A549 (cell line): Measurements from ENCODE around the gene PPP1R3E. TPM values are rescaled to one million over a fixed set of nuclear protein-coding genes. Genes with fewer than 3 reads are reported as not detected.

ENCODE experiments used
- ATAC-seq, 2 experiments: fragments of 200-7000 bp in 1 of 2; fragments of >200 bp in 1 of 2; cut with Nextera tagmentation in 1 of 2; cut with Tn5 transposase in 1 of 2; 3 replicates each; pipeline versions ENCODE4 v1.8.0 to v1.9.1; 2018 to 2020; ENCODE audit warnings: mild to moderate bottlenecking in 1 of 2, moderate library complexity in 1 of 2
- CTCF ChIA-PET: fragments of 300-600 bp; sonication (Branson Sonifier 250); formaldehyde crosslinking; extraction: SDS; loops from one replicate; lab custom pipeline; 2021; ENCODE audit warnings: antibody characterized with exemption, inconsistent platforms; lab: Yijun Ruan, JAX
- POLR2A ChIA-PET: fragments of 350-600 bp; formaldehyde crosslinking; extraction: SDS; loops from one replicate; lab custom pipeline; 2021; ENCODE audit warnings: antibody characterized with exemption, inconsistent platforms; lab: Yijun Ruan, JAX
- DNase-seq, 2 experiments: peaks; one replicate each; pipeline versions ENCODE4 v3.0.0 to v3.0.0-alpha.2; 2011 to 2016; ENCODE audit warnings: low read depth in 1 of 2, low spot score in 1 of 2
- FAIRE-seq: peaks from 2 replicates; lab custom pipeline; 2011; peaks lifted over from hg19 to GRCh38; lab: Jason Lieb, UNC
- H3K27ac ChIP-seq, 2 experiments: fragments of >200 bp; sonication (Bioruptor Twin); formaldehyde crosslinking; 3 replicates each; pipeline ENCODE4 v1.5.1; 2016 to 2017
- H3K4me1 ChIP-seq: fragments of >200 bp; sonication (Bioruptor Twin); formaldehyde crosslinking; 3 replicates; pipeline ENCODE4 v1.6.1; 2016
- H3K4me2 ChIP-seq: fragments of >200 bp; sonication (Bioruptor Twin); formaldehyde crosslinking; 3 replicates; pipeline ENCODE4 v1.6.1; 2016
- H3K4me3 ChIP-seq: fragments of >200 bp; sonication (Bioruptor Twin); formaldehyde crosslinking; 3 replicates; pipeline ENCODE4 v1.5.1; 2016
- H3K9me3 ChIP-seq: fragments of >200 bp; sonication (Bioruptor Twin); formaldehyde crosslinking; 3 replicates; pipeline ENCODE4 v1.6.1; 2016
- CBX2 ChIP-seq: fragments of 200-600 bp; sonication (generic); IDR thresholded peaks from 2 replicates; pipeline ENCODE4 v1.6.1; 2016; ENCODE audit warnings: low read depth, mild to moderate bottlenecking, borderline replicate concordance
- CBX8 ChIP-seq: fragments of 200-600 bp; sonication (generic); IDR thresholded peaks from 2 replicates; pipeline ENCODE4 v1.6.1; 2016
- CHD4 ChIP-seq: fragments of 200-600 bp; sonication (generic); IDR thresholded peaks from 2 replicates; pipeline ENCODE4 v1.6.1; 2016; ENCODE audit warnings: antibody characterized with exemption, mild to moderate bottlenecking, borderline replicate concordance
- E2F6 ChIP-seq: IDR thresholded peaks from 2 replicates; pipeline ENCODE4 v1.6.1; 2012; ENCODE audit warnings: low read depth, borderline replicate concordance
- ESRRA ChIP-seq: fragments of 150-350 bp; IDR thresholded peaks from 2 replicates; pipeline ENCODE4 v1.6.1; 2014; ENCODE audit warnings: mild to moderate bottlenecking, low read length, borderline replicate concordance
- FOSL2 ChIP-seq, 2 experiments: fragments of 450-650 bp in 1 of 2; fragments of >200 bp in 1 of 2; sonication (Bioruptor Twin) in 1 of 2; formaldehyde crosslinking; IDR thresholded peaks; 2 replicates each; pipeline versions ENCODE4 v1.5.0 to v1.6.1; 2016 to 2020; ENCODE audit warnings: mild to moderate bottlenecking in 1 of 2, moderate library complexity in 1 of 2
- HDAC2 ChIP-seq: fragments of 200-600 bp; sonication (generic); IDR thresholded peaks from 2 replicates; pipeline ENCODE4 v1.6.1; 2016
- HEYL ChIP-seq: fragments of 250-450 bp; sonication (Bioruptor Pico); IDR thresholded peaks from 2 replicates; pipeline ENCODE4 v1.8.0; 2021; ENCODE audit warnings: mild to moderate bottlenecking, moderate library complexity
- HMGXB4 ChIP-seq: fragments of 250-450 bp; sonication (Bioruptor Pico); IDR thresholded peaks from 2 replicates; pipeline ENCODE4 v1.5.0; 2021; ENCODE audit warnings: mild to moderate bottlenecking, moderate library complexity, borderline replicate concordance
- JUNB ChIP-seq: fragments of >200 bp; sonication (Bioruptor Twin); formaldehyde crosslinking; IDR thresholded peaks from 2 replicates; pipeline ENCODE4 v1.6.1; 2016
- POLR2A ChIP-seq: IDR thresholded peaks from 2 replicates; pipeline ENCODE4 v1.6.1; 2012; ENCODE audit warnings: mild to moderate bottlenecking, low read length
- POLR2AphosphoS2 ChIP-seq: conservative IDR thresholded peaks from 2 replicates; pipeline ENCODE4 v1.6.1; 2012; ENCODE audit warnings: low read length, improper control_type of control experiment, inconsistent platforms
- REST ChIP-seq: fragments of 200-600 bp; sonication (generic); IDR thresholded peaks from 2 replicates; pipeline ENCODE4 v1.6.1; 2016; ENCODE audit warnings: antibody characterized with exemption, mild to moderate bottlenecking, moderate library complexity
- SREBF2 ChIP-seq: fragments of 450-650 bp; IDR thresholded peaks from 2 replicates; pipeline ENCODE4 v1.6.1; 2014; ENCODE audit warnings: mild to moderate bottlenecking, moderate library complexity
- TFCP2L1 ChIP-seq: fragments of 250-450 bp; sonication (Bioruptor Pico); IDR thresholded peaks from 2 replicates; pipeline ENCODE4 v1.5.0; 2021; ENCODE audit warnings: mild to moderate bottlenecking
- ZNF302 ChIP-seq: fragments of 250-450 bp; sonication (Bioruptor Pico); IDR thresholded peaks from 2 replicates; pipeline ENCODE4 v1.9.0; 2021; ENCODE audit warnings: inconsistent platforms, mild to moderate bottlenecking, moderate library complexity
- WGBS: methylation state at CpG from one replicate; pipeline ENCODE4 v1.1.6; 2017; ENCODE audit errors: missing lambda C conversion rate; 5-methylcytosine and 5-hydroxymethylcytosine counted together
- polyA plus RNA-seq, 4 experiments: library from polyadenylated mRNA; depleted of rRNA in 3 of 4; stranded (reverse); fragments of >200 nt; fragmentation: RNase III in 1 of 4; extraction: RNeasy Plus Mini Kit Qiagen cat#74134 plus additional on column Dnase treatment in 1 of 4; gene quantifications; 2 replicates in 3 of 4; 3 replicates in 1 of 4; pipeline ENCODE4 v1.2.3, GENCODE V29; 2011 to 2017

Gene PPP1R3E
- polyA plus RNA-seq, 2 of the 4 experiments (the other 2 are of a cell fraction), result 7.5 to 11.1 TPM

- no peak for FAIRE-seq
- POLR2A ChIA-PET, result interaction anchor here (1.2 kb wide), 1 partner anchor 42 kb away, joined by 5 read pairs; no protein-coding TSS in a partner anchor
These were observed 43.2 kb downstream of the PPP1R3E start for GRCh38 chr14:23259426-23259825.

GRCh38 chr14:23258256-23258655 lies 44.4 kb downstream of the PPP1R3E start:
- H3K4me1 ChIP-seq, result no peaks in the 10 kb centered on the region
- WGBS, result 81% methylated on average over 5 of the region's 5 CpGs
- no peak overlapping the region for H3K27ac ChIP-seq
- 0 out of 3 replicates have a peak, but pooled peaks cover 3% of the 10 kb centered on the region for H3K9me3 ChIP-seq
- ChIA-PET POLR2A (interaction anchor here (0.6 kb wide), 1 partner anchor 888 kb away, joined by 4 read pairs; no protein-coding TSS in a partner anchor), CTCF (interaction anchor here (0.9 to 22.0 kb wide), 7 partner anchors 9 to 122 kb away, joined by 3 to 254 read pairs (median 4); partner anchors contain the start of genes HOMEZ and PPP1R3E)
- FAIRE-seq, result no peak
- no peak for ATAC-seq
- no peak for TF ChIP-seq FOSL2 (IDR thresholded peaks at IDR 0.05)
- no peak for TF ChIP-seq FOSL2 (CRISPR knock-in tag; IDR thresholded peaks at IDR 0.05)
- DNase-seq, result no peak
- no peak overlapping the region for H3K4me2 ChIP-seq
- no peak overlapping the region for H3K4me3 ChIP-seq

More at GRCh38 chr14:23259426-23259825, 43.2 kb downstream of the PPP1R3E start:
- ATAC-seq (no peak), DNase-seq (no peak)
- Histone ChIP-seq H3K4me2 (no peak overlapping the region), H3K27ac (no peak overlapping the region), H3K4me3 (no peak overlapping the region), H3K4me1 (no peaks in the 10 kb centered on the region), H3K9me3 (0 out of 3 replicates have a peak, but pooled peaks cover 3% of the 10 kb centered on the region)
- TF ChIP-seq CBX8, result no peak
- TF ChIP-seq HMGXB4 (CRISPR knock-in tag), result no peak
- TF ChIP-seq CBX2, result no peak
- TF ChIP-seq E2F6, result no peak
- TF ChIP-seq POLR2AphosphoS2, result no peak
- TF ChIP-seq JUNB, result no peak
- TF ChIP-seq POLR2A, result no peak
- TF ChIP-seq SREBF2, result no peak
- no peak for TF ChIP-seq ZNF302
- TF ChIP-seq TFCP2L1 (CRISPR knock-in tag), result no peak
- no peak for TF ChIP-seq HEYL (CRISPR knock-in tag)
- TF ChIP-seq REST, result no peak
- no peak for TF ChIP-seq HDAC2
- TF ChIP-seq ESRRA, result no peak
- TF ChIP-seq CHD4, result no peak
- CTCF ChIA-PET, result interaction anchor here (1.4 to 22.0 kb wide), 4 partner anchors 9 to 67 kb away, joined by 5 to 254 read pairs (median 5); partner anchors contain the start of gene PPP1R3E
